Measurements from ENCODE around the gene CUL7. TPM values are rescaled to one million over a fixed set of nuclear protein-coding genes. Genes with fewer than 3 reads are reported as not detected.

CUL7 gene
- total and polyA plus RNA-seq, 9 of the 15 experiments (the other 6 are each of a cell fraction or from before 2014, with no cell fraction given), result 0.44 to 20.1 (median 8.6) TPM

DNA sequence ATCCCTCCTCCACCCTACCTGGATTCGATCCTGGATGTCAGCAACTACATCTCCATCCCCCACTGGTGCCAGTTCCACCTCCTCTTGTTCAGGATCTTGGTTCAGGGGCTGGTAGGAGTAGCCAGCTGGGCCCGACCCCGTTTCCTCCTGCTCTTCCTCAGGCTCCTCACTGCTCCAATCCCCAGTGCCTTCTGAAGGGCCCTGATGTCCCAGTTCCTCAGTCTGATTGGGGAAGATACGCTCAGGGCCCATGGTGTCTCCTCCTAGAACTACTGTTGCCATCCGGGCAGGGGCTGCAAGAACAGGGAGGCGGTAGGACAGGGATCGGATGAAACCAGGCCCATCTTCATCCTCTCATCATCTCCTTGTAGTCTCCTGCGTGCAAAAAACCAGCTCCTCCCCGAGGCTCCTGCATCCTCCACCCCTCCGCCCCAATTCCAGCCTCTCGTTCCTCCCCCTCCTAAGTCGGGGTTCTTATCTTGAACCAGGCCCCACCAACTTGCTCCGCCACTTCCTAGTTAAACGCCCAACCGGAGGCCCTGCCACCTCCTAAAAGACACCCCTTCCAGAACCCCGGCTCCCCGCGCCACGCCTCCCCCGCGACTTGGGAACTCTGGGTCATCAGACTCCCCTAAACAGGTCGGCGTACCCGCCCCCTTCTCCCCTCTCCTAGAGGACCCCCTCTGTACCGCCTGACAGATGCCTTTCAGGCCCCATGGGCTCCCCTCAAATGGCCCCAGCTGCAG is 40.4 kb downstream of the CUL7 start (continued):
- TF ChIP-seq, protein P1, sequence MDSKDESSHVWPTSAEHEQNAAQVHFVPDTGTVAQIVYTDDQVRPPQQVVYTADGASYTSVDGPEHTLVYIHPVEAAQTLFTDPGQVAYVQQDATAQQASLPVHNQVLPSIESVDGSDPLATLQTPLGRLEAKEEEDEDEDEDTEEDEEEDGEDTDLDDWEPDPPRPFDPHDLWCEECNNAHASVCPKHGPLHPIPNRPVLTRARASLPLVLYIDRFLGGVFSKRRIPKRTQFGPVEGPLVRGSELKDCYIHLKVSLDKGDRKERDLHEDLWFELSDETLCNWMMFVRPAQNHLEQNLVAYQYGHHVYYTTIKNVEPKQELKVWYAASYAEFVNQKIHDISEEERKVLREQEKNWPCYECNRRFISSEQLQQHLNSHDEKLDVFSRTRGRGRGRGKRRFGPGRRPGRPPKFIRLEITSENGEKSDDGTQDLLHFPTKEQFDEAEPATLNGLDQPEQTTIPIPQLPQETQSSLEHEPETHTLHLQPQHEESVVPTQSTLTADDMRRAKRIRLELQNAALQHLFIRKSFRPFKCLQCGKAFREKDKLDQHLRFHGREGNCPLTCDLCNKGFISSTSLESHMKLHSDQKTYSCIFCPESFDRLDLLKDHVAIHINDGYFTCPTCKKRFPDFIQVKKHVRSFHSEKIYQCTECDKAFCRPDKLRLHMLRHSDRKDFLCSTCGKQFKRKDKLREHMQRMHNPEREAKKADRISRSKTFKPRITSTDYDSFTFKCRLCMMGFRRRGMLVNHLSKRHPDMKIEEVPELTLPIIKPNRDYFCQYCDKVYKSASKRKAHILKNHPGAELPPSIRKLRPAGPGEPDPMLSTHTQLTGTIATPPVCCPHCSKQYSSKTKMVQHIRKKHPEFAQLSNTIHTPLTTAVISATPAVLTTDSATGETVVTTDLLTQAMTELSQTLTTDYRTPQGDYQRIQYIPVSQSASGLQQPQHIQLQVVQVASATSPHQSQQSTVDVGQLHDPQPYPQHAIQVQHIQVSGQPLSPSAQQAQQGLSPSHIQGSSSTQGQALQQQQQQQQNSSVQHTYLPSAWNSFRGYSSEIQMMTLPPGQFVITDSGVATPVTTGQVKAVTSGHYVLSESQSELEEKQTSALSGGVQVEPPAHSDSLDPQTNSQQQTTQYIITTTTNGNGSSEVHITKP (IDR thresholded peaks at IDR 0.05; ENCODE audit: partially characterized antibody), result peak; percentile 54
- TF ChIP-seq, protein P2, sequence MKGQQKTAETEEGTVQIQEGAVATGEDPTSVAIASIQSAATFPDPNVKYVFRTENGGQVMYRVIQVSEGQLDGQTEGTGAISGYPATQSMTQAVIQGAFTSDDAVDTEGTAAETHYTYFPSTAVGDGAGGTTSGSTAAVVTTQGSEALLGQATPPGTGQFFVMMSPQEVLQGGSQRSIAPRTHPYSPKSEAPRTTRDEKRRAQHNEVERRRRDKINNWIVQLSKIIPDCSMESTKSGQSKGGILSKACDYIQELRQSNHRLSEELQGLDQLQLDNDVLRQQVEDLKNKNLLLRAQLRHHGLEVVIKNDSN (CRISPR knock-in tag; IDR thresholded peaks at IDR 0.05), result no peak
- TF ChIP-seq, protein P3, sequence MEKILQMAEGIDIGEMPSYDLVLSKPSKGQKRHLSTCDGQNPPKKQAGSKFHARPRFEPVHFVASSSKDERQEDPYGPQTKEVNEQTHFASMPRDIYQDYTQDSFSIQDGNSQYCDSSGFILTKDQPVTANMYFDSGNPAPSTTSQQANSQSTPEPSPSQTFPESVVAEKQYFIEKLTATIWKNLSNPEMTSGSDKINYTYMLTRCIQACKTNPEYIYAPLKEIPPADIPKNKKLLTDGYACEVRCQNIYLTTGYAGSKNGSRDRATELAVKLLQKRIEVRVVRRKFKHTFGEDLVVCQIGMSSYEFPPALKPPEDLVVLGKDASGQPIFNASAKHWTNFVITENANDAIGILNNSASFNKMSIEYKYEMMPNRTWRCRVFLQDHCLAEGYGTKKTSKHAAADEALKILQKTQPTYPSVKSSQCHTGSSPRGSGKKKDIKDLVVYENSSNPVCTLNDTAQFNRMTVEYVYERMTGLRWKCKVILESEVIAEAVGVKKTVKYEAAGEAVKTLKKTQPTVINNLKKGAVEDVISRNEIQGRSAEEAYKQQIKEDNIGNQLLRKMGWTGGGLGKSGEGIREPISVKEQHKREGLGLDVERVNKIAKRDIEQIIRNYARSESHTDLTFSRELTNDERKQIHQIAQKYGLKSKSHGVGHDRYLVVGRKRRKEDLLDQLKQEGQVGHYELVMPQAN (IDR thresholded peaks at IDR 0.05; ENCODE audit: borderline replicate concordance), result peak; percentile 84
- TF ChIP-seq WHSC1 (IDR thresholded peaks at IDR 0.05; ENCODE audit: low read length) (no peak), KHSRP (IDR thresholded peaks at IDR 0.05) (no peak), EP400 (IDR thresholded peaks at IDR 0.05) (peak; percentile 55; the same call in 1 of the 2 replicates), ZZZ3 (IDR thresholded peaks at IDR 0.05) (no peak), PML (IDR thresholded peaks at IDR 0.05; ENCODE audit: low read length) (peak; percentile 12; the same call in 1 of the 2 replicates), MED1 (CRISPR knock-in tag; IDR thresholded peaks at IDR 0.05; ENCODE audit: borderline replicate concordance) (no peak), NR3C1 (CRISPR knock-in tag; IDR thresholded peaks at IDR 0.05) (no peak), ZC3H4 (CRISPR knock-in tag; IDR thresholded peaks at IDR 0.05; ENCODE audit: borderline replicate concordance) (no peak), PHF8 (IDR thresholded peaks at IDR 0.05; ENCODE audit: borderline replicate concordance, low read length) (peak; percentile 77; the same call in 1 of the 2 replicates), TOE1 (IDR thresholded peaks at IDR 0.05; ENCODE audit: borderline replicate concordance) (peak; percentile 29; the same call in 1 of the 2 replicates), TOE1 (CRISPR knock-in tag; IDR thresholded peaks at IDR 0.05; ENCODE audit: borderline replicate concordance, low read depth) (no peak), NCOA2 (IDR thresholded peaks at IDR 0.05; ENCODE audit: partially characterized antibody in 2 of 2) (no peak), ZNF263 (CRISPR knock-in tag; IDR thresholded peaks at IDR 0.05; ENCODE audit: borderline replicate concordance) (peak; percentile 85), SP2 (IDR thresholded peaks at IDR 0.05; ENCODE audit: extremely low read depth, low read depth, low read length, poor library complexity, severe bottlenecking) (no peak), ZNF41 (CRISPR knock-in tag; conservative IDR thresholded peaks at IDR 0.05) (no peak), ILF3 (IDR thresholded peaks at IDR 0.05; ENCODE audit: borderline replicate concordance) (no peak), KLF13 (tag; IDR thresholded peaks at IDR 0.05; ENCODE audit: borderline replicate concordance, low read depth) (peak; percentile 54; the same call in 1 of the 2 replicates)
- TF ChIP-seq, protein P4, sequence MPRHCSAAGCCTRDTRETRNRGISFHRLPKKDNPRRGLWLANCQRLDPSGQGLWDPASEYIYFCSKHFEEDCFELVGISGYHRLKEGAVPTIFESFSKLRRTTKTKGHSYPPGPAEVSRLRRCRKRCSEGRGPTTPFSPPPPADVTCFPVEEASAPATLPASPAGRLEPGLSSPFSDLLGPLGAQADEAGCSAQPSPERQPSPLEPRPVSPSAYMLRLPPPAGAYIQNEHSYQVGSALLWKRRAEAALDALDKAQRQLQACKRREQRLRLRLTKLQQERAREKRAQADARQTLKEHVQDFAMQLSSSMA (CRISPR knock-in tag; IDR thresholded peaks at IDR 0.05), result no peak
